Measurements from ENCODE around the gene HCST. TPM values are rescaled to one million over a fixed set of nuclear protein-coding genes. Genes with fewer than 3 reads are reported as not detected.

HCST gene
- total and polyA plus RNA-seq, 2 of the 13 experiments (the other 11 are each of a cell fraction or from before 2014, with no cell fraction given), result 0.24 to 1.2 TPM

DNA sequence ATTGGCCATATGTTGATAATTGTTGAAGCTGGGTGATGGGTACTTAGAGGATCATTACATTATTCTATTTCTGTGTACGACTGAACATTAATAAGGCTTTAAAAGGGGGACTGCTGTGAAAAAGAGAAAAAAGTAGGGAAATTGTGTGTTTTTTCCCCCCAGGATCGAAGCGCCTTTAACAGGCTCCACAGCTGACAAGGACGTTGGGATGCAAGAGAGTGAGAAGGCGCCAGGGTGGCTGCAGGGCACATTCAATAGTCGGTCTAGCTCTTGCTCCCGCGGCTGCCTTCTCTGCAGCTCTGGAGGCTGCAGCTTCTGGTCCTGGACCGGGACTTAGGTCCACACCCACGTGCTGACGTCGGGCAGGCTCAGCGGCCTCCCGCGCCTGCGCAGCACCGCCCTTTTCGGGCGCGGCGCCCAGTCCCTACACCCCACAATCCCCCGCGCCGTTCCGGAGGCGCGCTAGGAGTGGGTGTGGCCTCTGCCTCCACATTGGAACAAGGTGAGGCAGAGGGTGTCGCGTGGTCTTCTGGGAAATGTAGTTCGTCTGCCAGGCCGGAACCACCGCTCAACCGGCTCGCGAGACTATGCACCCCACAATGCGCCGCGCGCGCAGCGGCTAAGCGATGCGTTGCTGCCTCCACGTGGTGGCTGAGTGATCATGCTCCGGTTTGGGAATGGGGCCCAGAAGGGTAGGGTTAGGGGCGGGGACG lies 29.0 kb downstream of the HCST start (continued):
- TF ChIP-seq ZSCAN31 (CRISPR knock-in tag; IDR thresholded peaks at IDR 0.05; ENCODE audit: low read depth), result no peak; the same call in 1 of the 2 replicates
- TF ChIP-seq, protein P1, sequence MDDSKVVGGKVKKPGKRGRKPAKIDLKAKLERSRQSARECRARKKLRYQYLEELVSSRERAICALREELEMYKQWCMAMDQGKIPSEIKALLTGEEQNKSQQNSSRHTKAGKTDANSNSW (CRISPR knock-in tag; IDR thresholded peaks at IDR 0.05; ENCODE audit: borderline replicate concordance), result no peak
- TF ChIP-seq ZNF451 (CRISPR knock-in tag; IDR thresholded peaks at IDR 0.05), result 0 out of 2 replicates have a peak, but pooled peaks have one; percentile 63
- 0 out of 2 replicates have a peak, but pooled peaks have one; percentile 39 for TF ChIP-seq ZFP62 (CRISPR knock-in tag; IDR thresholded peaks at IDR 0.05)
- TF ChIP-seq, protein P2, sequence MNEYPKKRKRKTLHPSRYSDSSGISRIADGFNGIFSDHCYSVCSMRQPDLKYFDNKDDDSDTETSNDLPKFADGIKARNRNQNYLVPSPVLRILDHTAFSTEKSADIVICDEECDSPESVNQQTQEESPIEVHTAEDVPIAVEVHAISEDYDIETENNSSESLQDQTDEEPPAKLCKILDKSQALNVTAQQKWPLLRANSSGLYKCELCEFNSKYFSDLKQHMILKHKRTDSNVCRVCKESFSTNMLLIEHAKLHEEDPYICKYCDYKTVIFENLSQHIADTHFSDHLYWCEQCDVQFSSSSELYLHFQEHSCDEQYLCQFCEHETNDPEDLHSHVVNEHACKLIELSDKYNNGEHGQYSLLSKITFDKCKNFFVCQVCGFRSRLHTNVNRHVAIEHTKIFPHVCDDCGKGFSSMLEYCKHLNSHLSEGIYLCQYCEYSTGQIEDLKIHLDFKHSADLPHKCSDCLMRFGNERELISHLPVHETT (CRISPR knock-in tag; conservative IDR thresholded peaks at IDR 0.05), result peak; percentile 83
- TF ChIP-seq KDM6A (CRISPR knock-in tag; IDR thresholded peaks at IDR 0.05; ENCODE audit: low read depth), result no peak
- TF ChIP-seq KDM1A (CRISPR knock-in tag; IDR thresholded peaks at IDR 0.05), result peak; percentile 15; the same call in 1 of the 2 replicates
- no peak for TF ChIP-seq ZMYM3 (CRISPR knock-in tag; IDR thresholded peaks at IDR 0.05)
- TF ChIP-seq NFE2 (CRISPR knock-in tag; IDR thresholded peaks at IDR 0.05), result no peak
- TF ChIP-seq, protein P3, sequence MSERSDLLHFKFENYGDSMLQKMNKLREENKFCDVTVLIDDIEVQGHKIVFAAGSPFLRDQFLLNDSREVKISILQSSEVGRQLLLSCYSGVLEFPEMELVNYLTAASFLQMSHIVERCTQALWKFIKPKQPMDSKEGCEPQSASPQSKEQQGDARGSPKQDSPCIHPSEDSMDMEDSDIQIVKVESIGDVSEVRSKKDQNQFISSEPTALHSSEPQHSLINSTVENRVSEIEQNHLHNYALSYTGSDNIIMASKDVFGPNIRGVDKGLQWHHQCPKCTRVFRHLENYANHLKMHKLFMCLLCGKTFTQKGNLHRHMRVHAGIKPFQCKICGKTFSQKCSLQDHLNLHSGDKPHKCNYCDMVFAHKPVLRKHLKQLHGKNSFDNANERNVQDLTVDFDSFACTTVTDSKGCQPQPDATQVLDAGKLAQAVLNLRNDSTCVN (CRISPR knock-in tag; IDR thresholded peaks at IDR 0.05; ENCODE audit: borderline replicate concordance), result peak; percentile 54; the same call in 1 of the 2 replicates
- TF ChIP-seq REPIN1 (CRISPR knock-in tag; IDR thresholded peaks at IDR 0.05; ENCODE audit: borderline replicate concordance, low read depth), result peak; percentile 90
- no peak for TF ChIP-seq PCBP2 (optimal IDR thresholded peaks at IDR 0.05; ENCODE audit: low read depth, low read length, poor library complexity, severe bottlenecking)
- TF ChIP-seq, protein P4, sequence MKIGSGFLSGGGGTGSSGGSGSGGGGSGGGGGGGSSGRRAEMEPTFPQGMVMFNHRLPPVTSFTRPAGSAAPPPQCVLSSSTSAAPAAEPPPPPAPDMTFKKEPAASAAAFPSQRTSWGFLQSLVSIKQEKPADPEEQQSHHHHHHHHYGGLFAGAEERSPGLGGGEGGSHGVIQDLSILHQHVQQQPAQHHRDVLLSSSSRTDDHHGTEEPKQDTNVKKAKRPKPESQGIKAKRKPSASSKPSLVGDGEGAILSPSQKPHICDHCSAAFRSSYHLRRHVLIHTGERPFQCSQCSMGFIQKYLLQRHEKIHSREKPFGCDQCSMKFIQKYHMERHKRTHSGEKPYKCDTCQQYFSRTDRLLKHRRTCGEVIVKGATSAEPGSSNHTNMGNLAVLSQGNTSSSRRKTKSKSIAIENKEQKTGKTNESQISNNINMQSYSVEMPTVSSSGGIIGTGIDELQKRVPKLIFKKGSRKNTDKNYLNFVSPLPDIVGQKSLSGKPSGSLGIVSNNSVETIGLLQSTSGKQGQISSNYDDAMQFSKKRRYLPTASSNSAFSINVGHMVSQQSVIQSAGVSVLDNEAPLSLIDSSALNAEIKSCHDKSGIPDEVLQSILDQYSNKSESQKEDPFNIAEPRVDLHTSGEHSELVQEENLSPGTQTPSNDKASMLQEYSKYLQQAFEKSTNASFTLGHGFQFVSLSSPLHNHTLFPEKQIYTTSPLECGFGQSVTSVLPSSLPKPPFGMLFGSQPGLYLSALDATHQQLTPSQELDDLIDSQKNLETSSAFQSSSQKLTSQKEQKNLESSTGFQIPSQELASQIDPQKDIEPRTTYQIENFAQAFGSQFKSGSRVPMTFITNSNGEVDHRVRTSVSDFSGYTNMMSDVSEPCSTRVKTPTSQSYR (CRISPR knock-in tag; IDR thresholded peaks at IDR 0.05; ENCODE audit: borderline replicate concordance), result no peak
- TF ChIP-seq ZNF546 (CRISPR knock-in tag; conservative IDR thresholded peaks at IDR 0.05), result no peak; the same call in 1 of the 2 replicates
- no peak for TF ChIP-seq ZNF496 (CRISPR knock-in tag; IDR thresholded peaks at IDR 0.05; ENCODE audit: insufficient replicate concordance)
- peak; percentile 56 for TF ChIP-seq GATAD2A (CRISPR knock-in tag; IDR thresholded peaks at IDR 0.05)
- TF ChIP-seq, protein P5, sequence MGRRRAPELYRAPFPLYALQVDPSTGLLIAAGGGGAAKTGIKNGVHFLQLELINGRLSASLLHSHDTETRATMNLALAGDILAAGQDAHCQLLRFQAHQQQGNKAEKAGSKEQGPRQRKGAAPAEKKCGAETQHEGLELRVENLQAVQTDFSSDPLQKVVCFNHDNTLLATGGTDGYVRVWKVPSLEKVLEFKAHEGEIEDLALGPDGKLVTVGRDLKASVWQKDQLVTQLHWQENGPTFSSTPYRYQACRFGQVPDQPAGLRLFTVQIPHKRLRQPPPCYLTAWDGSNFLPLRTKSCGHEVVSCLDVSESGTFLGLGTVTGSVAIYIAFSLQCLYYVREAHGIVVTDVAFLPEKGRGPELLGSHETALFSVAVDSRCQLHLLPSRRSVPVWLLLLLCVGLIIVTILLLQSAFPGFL (CRISPR knock-in tag; IDR thresholded peaks at IDR 0.05), result no peak
- TF ChIP-seq, protein P6, sequence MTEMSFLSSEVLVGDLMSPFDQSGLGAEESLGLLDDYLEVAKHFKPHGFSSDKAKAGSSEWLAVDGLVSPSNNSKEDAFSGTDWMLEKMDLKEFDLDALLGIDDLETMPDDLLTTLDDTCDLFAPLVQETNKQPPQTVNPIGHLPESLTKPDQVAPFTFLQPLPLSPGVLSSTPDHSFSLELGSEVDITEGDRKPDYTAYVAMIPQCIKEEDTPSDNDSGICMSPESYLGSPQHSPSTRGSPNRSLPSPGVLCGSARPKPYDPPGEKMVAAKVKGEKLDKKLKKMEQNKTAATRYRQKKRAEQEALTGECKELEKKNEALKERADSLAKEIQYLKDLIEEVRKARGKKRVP (CRISPR knock-in tag; IDR thresholded peaks at IDR 0.05), result 0 out of 4 replicates have a peak, but pooled peaks of 1 of the 2 experiments have one; percentile 23
- TF ChIP-seq NRL (CRISPR knock-in tag; IDR thresholded peaks at IDR 0.05; ENCODE audit: borderline replicate concordance), result no peak; the same call in 1 of the 2 replicates
- TF ChIP-seq ZBTB38 (CRISPR knock-in tag; IDR thresholded peaks at IDR 0.05), result peak; percentile 86; the same call in 1 of the 2 replicates
- TF ChIP-seq RFX1 (IDR thresholded peaks at IDR 0.05), result no peak
- TF ChIP-seq SSRP1 (CRISPR knock-in tag; IDR thresholded peaks at IDR 0.05), result no peak
- TF ChIP-seq KAT7 (CRISPR knock-in tag; IDR thresholded peaks at IDR 0.05; ENCODE audit: borderline replicate concordance), result 0 out of 2 replicates have a peak, but pooled peaks have one; percentile 30
